Hepatocyte (in vitro differentiated cells): ENCODE data around the gene STAB2. TPM values are rescaled to one million over a fixed set of nuclear protein-coding genes. Genes with fewer than 3 reads are reported as not detected.

ENCODE experiments used
- DNase-seq: peaks from one replicate; pipeline ENCODE4 v3.0.0-alpha.2; 2016; ENCODE audit warnings: low spot score
- H2AFZ ChIP-seq: fragments of 200-600 bp; sonication (generic); 2 replicates; pipeline ENCODE4 v1.6.0; 2016; ENCODE audit warnings: antibody characterized with exemption, mild to moderate bottlenecking
- H3K27ac ChIP-seq: fragments of 200-600 bp; sonication (generic); 2 replicates; pipeline ENCODE4 v1.5.1; 2016; ENCODE audit warnings: mild to moderate bottlenecking
- H3K27me3 ChIP-seq: fragments of 200-600 bp; sonication (generic); 2 replicates; pipeline ENCODE4 v1.6.1; 2016
- H3K36me3 ChIP-seq: fragments of 200-600 bp; sonication (generic); replicated peaks from 2 replicates; pipeline ENCODE4 v1.5.1; 2016; ENCODE audit warnings: low read depth; ENCODE audit not compliant: insufficient read depth
- H3K4me1 ChIP-seq: fragments of 200-600 bp; sonication (generic); 2 replicates; pipeline ENCODE4 v1.5.1; 2016; ENCODE audit warnings: mild to moderate bottlenecking, moderate library complexity; ENCODE audit not compliant: insufficient read depth
- H3K4me2 ChIP-seq: fragments of 200-600 bp; sonication (generic); 2 replicates; pipeline ENCODE4 v1.6.0; 2016
- H3K4me3 ChIP-seq: fragments of 200-600 bp; sonication (generic); 2 replicates; pipeline ENCODE4 v1.5.1; 2016; ENCODE audit warnings: mild to moderate bottlenecking
- H3K79me2 ChIP-seq: fragments of 200-600 bp; sonication (generic); 2 replicates; pipeline ENCODE4 v1.6.0; 2017; ENCODE audit warnings: mild to moderate bottlenecking
- H3K9me2 ChIP-seq: fragments of 200-600 bp; sonication (generic); replicated peaks from 2 replicates; pipeline ENCODE4 v1.6.0; 2017; ENCODE audit warnings: mild to moderate bottlenecking; ENCODE audit not compliant: insufficient read depth
- H3K9me3 ChIP-seq: fragments of 200-600 bp; sonication (generic); 2 replicates; pipeline ENCODE4 v1.5.1; 2016; ENCODE audit warnings: low read depth, mild to moderate bottlenecking
- H4K20me1 ChIP-seq: fragments of 200-600 bp; sonication (generic); 2 replicates; pipeline ENCODE4 v1.6.0; 2016; ENCODE audit warnings: mild to moderate bottlenecking; ENCODE audit not compliant: insufficient read depth, poor library complexity, severe bottlenecking
- EZH2 ChIP-seq: fragments of 200-600 bp; sonication (generic); IDR thresholded peaks from 2 replicates; pipeline ENCODE4 v1.6.1; 2016; ENCODE audit warnings: antibody characterized with exemption, mild to moderate bottlenecking, borderline replicate concordance
- EZH2phosphoT487 ChIP-seq: fragments of 200-600 bp; sonication (generic); IDR thresholded peaks from one replicate; pipeline ENCODE4 v1.6.1; 2018; ENCODE audit warnings: antibody characterized with exemption, mild to moderate bottlenecking, low read depth, moderate library complexity; ENCODE audit not compliant: unreplicated experiment, severe bottlenecking
- WGBS: methylation state at CpG from one replicate; pipeline ENCODE4 v1.1.6; 2016; ENCODE audit warnings: low lambda C conversion rate; ENCODE audit errors: missing lambda C conversion rate; 5-methylcytosine and 5-hydroxymethylcytosine counted together
- polyA plus RNA-seq: library from polyadenylated mRNA; unstranded; fragments of >200 nt; fragmentation: Nextera tagmentation; extraction: Ambion mirVana; gene quantifications from 2 replicates; pipeline ENCODE4 v1.2.1, GENCODE V29; 2016
- total RNA-seq: library from RNA; depleted of rRNA; stranded (reverse); fragments of >200 nt; gene quantifications from 2 replicates; pipeline ENCODE4 v1.2.3, GENCODE V29; 2014
- TF ChIP-seq, protein P1 (sequence below): fragments of 200-600 bp; sonication (generic); IDR thresholded peaks from 2 replicates; pipeline ENCODE4 v1.5.1; 2016; ENCODE audit warnings: antibody characterized with exemption, mild to moderate bottlenecking; ENCODE audit not compliant: poor library complexity

The STAB2 gene
- total and polyA plus RNA-seq, 2 experiments from 2014 or later, result not detected

DNA sequence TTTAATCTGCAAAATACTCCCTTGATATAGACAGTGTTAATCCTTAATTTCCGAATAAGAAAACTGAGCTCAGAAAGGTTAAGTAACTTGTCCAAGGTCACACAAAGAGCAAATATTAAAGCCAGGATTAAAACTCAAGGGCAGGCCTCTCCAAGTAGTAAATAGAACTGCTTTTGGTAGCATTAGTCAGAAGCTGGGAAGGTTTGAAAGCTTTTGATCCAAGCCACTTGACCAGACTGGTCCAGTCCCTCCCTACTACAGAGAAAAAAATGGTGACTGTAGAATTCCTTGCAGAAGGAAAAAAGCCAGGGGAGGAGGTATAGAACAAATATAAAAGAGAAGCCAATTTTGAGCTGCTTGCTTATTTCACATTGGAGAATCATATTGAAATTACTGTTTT is 142.4 kb downstream of the STAB2 start:
- Histone ChIP-seq H4K20me1 (no peaks in the 10 kb centered on the region), H3K79me2 (no peaks in the 10 kb centered on the region), H3K4me3 (no peak overlapping the region), H3K9me2 (no peaks in the 10 kb centered on the region), H3K27ac (no peak overlapping the region), H3K4me1 (no peaks in the 10 kb centered on the region), H3K9me3 (no peaks in the 10 kb centered on the region), H2AFZ (no peak overlapping the region), H3K27me3 (no peaks in the 10 kb centered on the region), H3K36me3 (no peaks in the 10 kb centered on the region), H3K4me2 (no peak overlapping the region)
- no peak for DNase-seq
- TF ChIP-seq, protein P1, sequence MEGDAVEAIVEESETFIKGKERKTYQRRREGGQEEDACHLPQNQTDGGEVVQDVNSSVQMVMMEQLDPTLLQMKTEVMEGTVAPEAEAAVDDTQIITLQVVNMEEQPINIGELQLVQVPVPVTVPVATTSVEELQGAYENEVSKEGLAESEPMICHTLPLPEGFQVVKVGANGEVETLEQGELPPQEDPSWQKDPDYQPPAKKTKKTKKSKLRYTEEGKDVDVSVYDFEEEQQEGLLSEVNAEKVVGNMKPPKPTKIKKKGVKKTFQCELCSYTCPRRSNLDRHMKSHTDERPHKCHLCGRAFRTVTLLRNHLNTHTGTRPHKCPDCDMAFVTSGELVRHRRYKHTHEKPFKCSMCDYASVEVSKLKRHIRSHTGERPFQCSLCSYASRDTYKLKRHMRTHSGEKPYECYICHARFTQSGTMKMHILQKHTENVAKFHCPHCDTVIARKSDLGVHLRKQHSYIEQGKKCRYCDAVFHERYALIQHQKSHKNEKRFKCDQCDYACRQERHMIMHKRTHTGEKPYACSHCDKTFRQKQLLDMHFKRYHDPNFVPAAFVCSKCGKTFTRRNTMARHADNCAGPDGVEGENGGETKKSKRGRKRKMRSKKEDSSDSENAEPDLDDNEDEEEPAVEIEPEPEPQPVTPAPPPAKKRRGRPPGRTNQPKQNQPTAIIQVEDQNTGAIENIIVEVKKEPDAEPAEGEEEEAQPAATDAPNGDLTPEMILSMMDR, result no peak
- TF ChIP-seq EZH2 (no peak), EZH2phosphoT487 (no peak)
- WGBS, result 94% methylated on average over 1 of the region's 1 CpG

DNA sequence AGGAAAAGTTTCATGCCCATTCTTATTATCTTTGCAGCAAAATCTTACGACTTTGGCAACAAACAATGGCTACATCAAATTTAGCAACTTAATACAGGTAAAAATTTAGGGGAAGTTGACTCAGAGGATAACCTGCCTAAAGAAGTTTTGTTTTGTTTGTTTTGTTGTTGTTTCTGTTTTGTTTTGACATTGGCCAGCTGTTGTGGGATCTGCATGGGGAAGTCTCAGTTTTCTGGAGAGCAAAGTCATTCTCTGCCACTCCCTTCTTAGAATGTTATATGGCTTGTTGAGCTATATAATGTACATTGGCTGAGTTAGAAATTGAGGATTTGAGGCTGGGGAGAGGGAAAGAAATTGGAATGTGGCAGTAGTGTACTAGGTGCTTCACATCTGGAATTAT is 144.5 kb downstream of the STAB2 start:
- TF ChIP-seq EZH2, result no peak
- TF ChIP-seq, protein P1, result no peak
- TF ChIP-seq EZH2phosphoT487, result no peak
- DNase-seq, result no peak
- no peaks in the 10 kb centered on the region for H3K4me1 ChIP-seq
- no peaks in the 10 kb centered on the region for H4K20me1 ChIP-seq
- no peak overlapping the region for H3K4me2 ChIP-seq
- no peak overlapping the region for H2AFZ ChIP-seq
- no peaks in the 10 kb centered on the region for H3K79me2 ChIP-seq
- H3K9me2 ChIP-seq, result no peaks in the 10 kb centered on the region
- WGBS, result 93% methylated on average over 1 of the region's 1 CpG
- H3K9me3 ChIP-seq, result no peaks in the 10 kb centered on the region
- no peaks in the 10 kb centered on the region for H3K36me3 ChIP-seq
- no peak overlapping the region for H3K4me3 ChIP-seq
- no peak overlapping the region for H3K27ac ChIP-seq
- H3K27me3 ChIP-seq, result no peaks in the 10 kb centered on the region

DNA sequence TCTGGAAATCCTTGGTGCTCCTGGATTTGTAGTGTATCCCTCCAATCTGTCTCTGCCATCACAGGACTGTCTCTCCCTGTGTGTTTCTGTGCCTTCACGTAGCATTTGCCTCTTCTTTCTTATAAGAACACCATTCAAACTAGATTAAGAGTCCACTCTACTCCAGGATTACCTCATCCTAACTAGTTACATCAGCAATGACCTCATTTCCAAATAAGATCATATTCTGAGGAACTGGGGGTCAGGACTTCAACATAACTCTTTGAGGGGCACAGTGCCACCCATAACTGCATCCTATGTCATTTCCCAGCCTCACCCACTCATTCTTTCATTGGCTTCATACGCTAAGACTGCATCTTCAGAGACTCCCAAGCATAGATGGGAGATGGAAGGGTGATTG is 147.8 kb downstream of the STAB2 start:
- TF ChIP-seq, protein P1, result no peak
- no peak for TF ChIP-seq EZH2phosphoT487
- TF ChIP-seq EZH2, result no peak
- Histone ChIP-seq H4K20me1 (no peaks in the 10 kb centered on the region), H3K4me2 (no peak overlapping the region), H3K27me3 (no peaks in the 10 kb centered on the region), H3K9me2 (no peaks in the 10 kb centered on the region), H3K36me3 (no peaks in the 10 kb centered on the region), H3K27ac (no peak overlapping the region), H3K4me3 (no peak overlapping the region), H3K4me1 (no peaks in the 10 kb centered on the region), H3K79me2 (no peaks in the 10 kb centered on the region), H3K9me3 (no peaks in the 10 kb centered on the region), H2AFZ (no peak overlapping the region)
- DNase-seq, result no peak
- WGBS, result 77% methylated on average over 2 of the region's 2 CpGs

DNA sequence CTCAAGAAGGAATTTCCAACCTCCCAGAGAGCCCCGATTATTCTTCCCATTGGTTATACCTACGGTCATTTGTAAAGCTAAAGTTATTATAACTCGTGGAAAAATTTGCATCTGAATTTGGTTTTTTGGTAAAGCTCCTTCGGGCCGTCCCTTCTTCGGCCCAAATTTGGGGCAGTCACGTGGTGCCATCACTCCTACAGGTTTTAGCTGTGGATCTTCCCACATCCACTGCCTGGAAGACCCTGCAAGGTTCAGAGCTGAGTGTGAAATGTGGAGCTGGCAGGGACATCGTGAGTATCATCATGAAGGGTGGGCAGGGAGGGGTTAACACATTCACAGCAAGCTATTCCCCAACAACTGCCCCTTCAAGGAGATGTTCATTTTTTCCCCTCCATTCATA is 148.2 kb downstream of the STAB2 start:
- Histone ChIP-seq H3K9me2 (no peaks in the 10 kb centered on the region), H3K9me3 (no peaks in the 10 kb centered on the region), H3K27me3 (no peaks in the 10 kb centered on the region), H3K4me1 (no peaks in the 10 kb centered on the region), H3K79me2 (no peaks in the 10 kb centered on the region), H2AFZ (no peak overlapping the region), H3K4me2 (no peak overlapping the region), H4K20me1 (no peaks in the 10 kb centered on the region), H3K27ac (no peak overlapping the region), H3K4me3 (no peak overlapping the region), H3K36me3 (no peaks in the 10 kb centered on the region)
- 89% methylated on average over 8 of the region's 8 CpGs for WGBS
- DNase-seq, result no peak
- TF ChIP-seq, protein P1, result no peak
- no peak for TF ChIP-seq EZH2phosphoT487
- no peak for TF ChIP-seq EZH2
